Endothelial cell of umbilical vein (primary cell): Measurements from ENCODE around the gene JARID2. TPM values are rescaled to one million over a fixed set of nuclear protein-coding genes. Genes with fewer than 3 reads are reported as not detected.

Source experiments
- BruUV-seq: library from RNA; stranded (reverse); fragments of 400-500 nt; replicated peaks from 2 replicates; lab custom pipeline; 2021; lab: Mats Ljungman, UMichigan
- CTCF ChIA-PET: fragments of 300-600, 350-600 bp; sonication (Branson Sonifier 250); formaldehyde crosslinking; loops from one replicate; lab custom pipeline; 2021; ENCODE audit warnings: antibody characterized with exemption, inconsistent platforms; lab: Charles Lee
- POLR2A ChIA-PET: fragments of 300-600, 350-600 bp; sonication (Branson Sonifier 250); formaldehyde crosslinking; loops from one replicate; lab custom pipeline; 2021; ENCODE audit warnings: antibody characterized with exemption, inconsistent platforms; lab: Charles Lee
- DNase-seq: peaks from one replicate; pipeline ENCODE4 v3.0.0-alpha.2; 2011; ENCODE audit warnings: low read depth, low spot score
- FAIRE-seq: peaks from 2 replicates; lab custom pipeline; 2011; peaks lifted over from hg19 to GRCh38; lab: Jason Lieb, UNC
- H2AFZ ChIP-seq: 2 replicates; pipeline ENCODE4 v1.6.0; 2012; ENCODE audit warnings: low read depth, low read length, control low read depth, inconsistent platforms
- H3K27ac ChIP-seq: 2 replicates; pipeline ENCODE4 v1.5.1; 2011; ENCODE audit warnings: low read depth, mild to moderate bottlenecking, control low read depth, low read length, moderate library complexity; ENCODE audit not compliant: insufficient read depth
- H3K27me3 ChIP-seq, 2 experiments: 2 replicates each; pipeline versions ENCODE4 v1.6.0 to v1.6.1; 2011; ENCODE audit warnings: low read length in 2 of 2, mixed read lengths in 1 of 2; ENCODE audit not compliant: control insufficient read depth in 2 of 2, insufficient read depth in 2 of 2
- H3K36me3 ChIP-seq, 2 experiments: 2 replicates in 1 of 2; 3 replicates in 1 of 2; pipeline ENCODE4 v1.5.1; 2011; ENCODE audit warnings: low read length in 2 of 2, mild to moderate bottlenecking in 1 of 2, moderate library complexity in 1 of 2; ENCODE audit not compliant: control insufficient read depth in 2 of 2, insufficient read depth in 2 of 2; ENCODE audit errors: extremely low read depth in 1 of 2
- H3K4me1 ChIP-seq: 3 replicates; pipeline ENCODE4 v1.5.1; 2011; ENCODE audit warnings: mild to moderate bottlenecking, low read length; ENCODE audit not compliant: control insufficient read depth, insufficient read depth; ENCODE audit errors: extremely low read depth
- H3K4me2 ChIP-seq: 2 replicates; pipeline ENCODE4 v1.6.1; 2011; ENCODE audit warnings: low read length, control low read depth, mixed read lengths; ENCODE audit not compliant: insufficient read depth
- H3K4me3 ChIP-seq, 3 experiments: fragments of 200-600 bp in 1 of 3; sonication (generic), shearing (Covaris generic) in 1 of 3; replicated peaks in 1 of 3; 2 replicates each; pipeline ENCODE4 v1.5.1; 2011 to 2016; ENCODE audit warnings: control low read depth in 3 of 3, low read length in 3 of 3, mild to moderate bottlenecking in 2 of 3, inconsistent platforms in 1 of 3, low read depth in 1 of 3, moderate library complexity in 1 of 3; ENCODE audit not compliant: insufficient read depth in 1 of 3
- H3K79me2 ChIP-seq: 2 replicates; pipeline ENCODE4 v1.6.0; 2012; ENCODE audit warnings: low read length, inconsistent platforms; ENCODE audit not compliant: control insufficient read depth, insufficient read depth
- H3K9ac ChIP-seq: replicated peaks from 2 replicates; pipeline ENCODE3; 2011; ENCODE audit warnings: low read length, control low read depth; ENCODE audit not compliant: insufficient read depth; ENCODE audit errors: extremely low read depth
- H3K9me1 ChIP-seq: replicated peaks from 3 replicates; pipeline ENCODE4 v1.6.0; 2011; ENCODE audit warnings: mild to moderate bottlenecking, low read length; ENCODE audit not compliant: control insufficient read depth, insufficient read depth; ENCODE audit errors: extremely low read depth
- H3K9me3 ChIP-seq: replicated peaks from 2 replicates; pipeline ENCODE4 v1.5.1; 2012; ENCODE audit warnings: low read length, inconsistent platforms; ENCODE audit not compliant: control insufficient read depth, insufficient read depth
- H4K20me1 ChIP-seq: replicated peaks from 2 replicates; pipeline ENCODE3; 2011; ENCODE audit warnings: mild to moderate bottlenecking, low read length; ENCODE audit not compliant: control insufficient read depth, insufficient read depth; ENCODE audit errors: extremely low read depth
- CTCF ChIP-seq, 2 donors: IDR thresholded peaks; 1 replicate in 1 of 2; 2 replicates in 1 of 2; pipeline ENCODE4 v1.5.1; 2011; ENCODE audit warnings: low read length in 2 of 2, mild to moderate bottlenecking in 2 of 2, moderate library complexity in 2 of 2, control low read depth in 1 of 2, inconsistent platforms in 1 of 2, low read depth in 1 of 2; ENCODE audit not compliant: insufficient read depth in 1 of 2; ENCODE audit errors: extremely low read depth in 1 of 2
- EZH2 ChIP-seq: IDR thresholded peaks from 2 replicates; pipeline ENCODE4 v1.6.1; 2012; ENCODE audit warnings: borderline replicate concordance, low read depth, mild to moderate bottlenecking, moderate library complexity, low read length, inconsistent platforms; ENCODE audit not compliant: severe bottlenecking
- FOS ChIP-seq: IDR thresholded peaks from 2 replicates; pipeline ENCODE4 v1.6.1; 2011; ENCODE audit warnings: mild to moderate bottlenecking, low read length, moderate library complexity, borderline replicate concordance; ENCODE audit not compliant: insufficient read depth
- GATA2 ChIP-seq: IDR thresholded peaks from 2 replicates; pipeline ENCODE4 v1.7.0; 2011; ENCODE audit warnings: low read depth, mild to moderate bottlenecking, moderate library complexity, mixed read lengths, low read length; ENCODE audit not compliant: insufficient read length, insufficient read depth
- JUN ChIP-seq: IDR thresholded peaks from 2 replicates; pipeline ENCODE4 v1.6.1; 2011; ENCODE audit warnings: borderline replicate concordance, low read depth; ENCODE audit not compliant: insufficient read length, insufficient read depth
- MAX ChIP-seq: IDR thresholded peaks from 2 replicates; pipeline ENCODE4 v1.6.1; 2011; ENCODE audit not compliant: insufficient read depth, insufficient read length
- MYC ChIP-seq: IDR thresholded peaks from one replicate; pipeline ENCODE4 v1.6.1; 2011; ENCODE audit warnings: mild to moderate bottlenecking, low read depth, low read length
- POLR2A ChIP-seq: IDR thresholded peaks from 2 replicates; pipeline ENCODE4 v1.6.1; 2012; ENCODE audit warnings: low read depth, mild to moderate bottlenecking, control low read depth, low read length
- POLR2AphosphoS5 ChIP-seq: IDR thresholded peaks from 2 replicates; pipeline ENCODE4 v1.6.1; 2012; ENCODE audit warnings: low read depth, mild to moderate bottlenecking, control low read depth, low read length, moderate library complexity; ENCODE audit not compliant: insufficient read depth
- dilution Hi-C: fragments of 300-500 bp; cut with MboI; formaldehyde crosslinking; loops from one replicate; pipeline ENCODE4 v1.15.0; 2019; ENCODE audit warnings: low sequenced_read_pairs; ENCODE audit not compliant: extremely low pct_ligation_motif_present
- intact Hi-C: fragments of 100-400 bp; cut with micrococcal nuclease; formaldehyde crosslinking; loops from one replicate; pipeline ENCODE4 v1.10.0; 2022
- polyA plus RNA-seq, 4 experiments: library from polyadenylated mRNA; depleted of rRNA in 3 of 4; stranded (reverse) in 3 of 4; unstranded in 1 of 4; fragments of >200 nt; gene quantifications; 2 replicates each; pipeline versions ENCODE4 v1.2.1 to v1.2.3, GENCODE V29; 2011 to 2012; ENCODE audit warnings: missing spikeins in 1 of 4
- total RNA-seq: library from RNA; stranded (reverse); gene quantifications from 2 replicates; pipeline ENCODE4 v1.2.3, GENCODE V29; 2021

Gene JARID2
- total and polyA plus RNA-seq, 2 donors (not counting 3 experiments of a cell fraction or from before 2014, with no cell fraction given), result 2.9 to 10.6 TPM

GRCh38 chr6:15218401-15218800, 27.5 kb upstream of the JARID2 start:
- H2AFZ ChIP-seq, result no peak overlapping the region
- H3K9me3 ChIP-seq, result no peaks in the 10 kb centered on the region
- no peaks in the 10 kb centered on the region for H3K36me3 ChIP-seq
- no peaks in the 10 kb centered on the region for H4K20me1 ChIP-seq
- H3K27ac ChIP-seq, result no peak overlapping the region
- intact Hi-C loops, result no loop called here
- dilution Hi-C loops, result no loop called here
- POLR2A ChIA-PET, result no interaction called here
- no peaks in the 10 kb centered on the region for H3K27me3 ChIP-seq
- no TSS peak for BruUV-seq
- CTCF ChIA-PET, result no interaction called here
- no peaks in the 10 kb centered on the region for H3K4me1 ChIP-seq
- H3K79me2 ChIP-seq, result no peaks in the 10 kb centered on the region
- no peak for DNase-seq
- H3K9ac ChIP-seq, result no peak overlapping the region
- H3K4me2 ChIP-seq, result no peak overlapping the region
- H3K4me3 ChIP-seq, result no peak overlapping the region
- FAIRE-seq, result no peak
- no peaks in the 10 kb centered on the region for H3K9me1 ChIP-seq
- TF ChIP-seq MYC (no peak), GATA2 (no peak), CTCF (IDR thresholded peaks at IDR 0.05; ENCODE audit: extremely low read depth in 1 of 2, insufficient read depth in 1 of 2, low read depth in 1 of 2, low read length in 2 of 2) (no peak), FOS (no peak), POLR2A (no peak), JUN (no peak), POLR2AphosphoS5 (no peak), MAX (no peak), EZH2 (no peak)
